CD4-positive, alpha-beta T cell treated with Interleukin-12 subunit alpha and Interleukin-12 subunit beta, for 1 hour (primary cell): Measurements from ENCODE around the gene ARHGAP24.
A peak's percentile ranks its signal among the peaks of the same experiment; 100 is the strongest.

ENCODE experiments used
- DNase-seq: peaks from one replicate; pipeline ENCODE4 v3.0.0-alpha.2; 2020

ARHGAP24 gene

DNA sequence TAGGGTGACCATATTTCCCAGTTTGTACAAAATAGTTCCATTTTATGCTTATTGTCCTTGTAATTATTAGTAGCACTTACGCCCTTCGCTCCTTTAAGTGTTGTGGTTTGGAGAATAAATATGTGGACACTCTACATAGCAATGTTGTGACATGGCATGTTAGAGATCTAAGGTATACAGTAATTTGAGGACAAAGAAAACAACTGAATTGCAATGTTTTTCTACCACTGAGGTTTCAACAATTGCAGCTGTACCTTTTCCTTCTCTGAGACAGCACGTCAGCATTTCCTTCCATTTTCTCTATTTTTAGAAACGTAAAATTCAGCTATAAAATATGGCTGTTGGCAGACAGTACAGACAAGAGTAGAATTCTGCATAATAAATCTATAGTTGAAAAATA is 561.8 kb downstream of the ARHGAP24 start:
- no peak for DNase-seq

DNA sequence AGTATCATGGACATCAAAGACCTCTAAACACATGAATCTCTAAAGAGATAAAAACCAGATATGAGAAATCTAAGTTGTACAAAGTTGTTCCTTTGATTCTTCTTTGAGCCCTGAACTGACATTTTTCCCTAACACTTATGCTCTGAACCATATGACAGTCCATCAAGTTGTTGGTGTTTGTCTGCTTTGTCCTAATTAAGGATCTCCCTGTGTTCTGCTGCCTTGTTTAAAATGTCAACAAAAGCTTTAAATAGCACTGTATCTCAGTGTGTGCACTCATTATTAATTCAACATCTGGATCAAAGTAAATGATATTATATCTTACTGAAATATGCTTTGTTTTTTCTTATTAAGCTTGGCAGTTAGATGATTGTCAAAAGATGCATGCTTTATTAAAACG is 563.1 kb downstream of the ARHGAP24 start:
- no peak for DNase-seq

DNA sequence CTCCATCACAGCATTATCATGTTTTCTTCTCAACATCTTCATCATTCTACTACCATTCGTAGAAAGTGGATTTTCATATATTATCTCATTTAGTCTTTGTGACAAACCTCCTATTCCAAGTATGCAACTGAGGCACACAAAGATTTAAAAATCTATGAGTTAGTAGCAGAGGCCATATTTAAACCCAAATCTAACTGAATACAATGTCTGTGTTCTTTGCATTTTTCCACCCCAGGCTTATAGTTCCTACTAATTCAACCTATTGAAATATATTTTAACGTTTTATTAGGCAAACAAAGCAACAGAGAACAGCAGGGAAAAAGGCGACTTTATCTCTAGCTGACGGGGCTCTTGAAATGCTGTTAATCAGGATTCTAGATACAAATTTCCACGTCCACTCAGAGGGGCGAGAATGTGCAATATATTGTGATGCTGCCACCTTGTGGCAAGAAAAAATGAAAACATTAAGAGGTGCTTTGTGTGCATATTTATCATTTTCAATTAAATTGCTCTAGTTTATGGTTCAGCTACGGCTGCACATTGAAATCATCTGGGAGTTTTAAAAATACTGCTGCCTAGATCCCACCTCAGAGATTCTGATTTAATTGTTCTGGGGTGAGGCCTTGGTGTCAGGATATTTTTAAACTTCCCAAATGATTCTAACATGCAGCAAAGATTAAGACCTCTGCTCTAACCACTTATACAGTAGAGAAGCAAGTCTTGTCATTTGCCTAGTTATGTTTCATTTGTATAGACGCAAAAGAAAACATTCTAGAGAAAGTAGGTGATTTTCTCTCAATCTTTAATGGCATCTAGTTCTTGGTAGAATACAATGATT is 569.0 kb downstream of the ARHGAP24 start:
- peak; percentile 19 for DNase-seq

DNA sequence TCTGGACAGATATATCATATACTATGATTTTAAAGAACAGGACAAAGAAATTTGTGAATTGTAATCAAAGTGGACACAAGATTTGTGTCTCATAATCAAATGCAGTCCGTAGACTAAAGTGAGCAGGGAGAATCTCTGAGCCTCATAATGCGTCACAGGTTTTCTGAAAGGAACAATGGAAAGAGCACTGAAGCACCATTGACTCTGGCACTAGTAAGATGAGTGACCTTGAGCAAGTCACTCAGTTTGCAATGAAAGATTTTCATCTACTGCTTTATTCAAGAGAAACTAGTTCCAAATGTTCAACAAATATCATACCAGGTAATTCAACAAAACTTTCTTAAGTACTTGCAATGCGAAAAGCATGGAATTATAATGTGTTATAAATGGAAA is 569.6 kb downstream of the ARHGAP24 start:
- DNase-seq: no peak

DNA sequence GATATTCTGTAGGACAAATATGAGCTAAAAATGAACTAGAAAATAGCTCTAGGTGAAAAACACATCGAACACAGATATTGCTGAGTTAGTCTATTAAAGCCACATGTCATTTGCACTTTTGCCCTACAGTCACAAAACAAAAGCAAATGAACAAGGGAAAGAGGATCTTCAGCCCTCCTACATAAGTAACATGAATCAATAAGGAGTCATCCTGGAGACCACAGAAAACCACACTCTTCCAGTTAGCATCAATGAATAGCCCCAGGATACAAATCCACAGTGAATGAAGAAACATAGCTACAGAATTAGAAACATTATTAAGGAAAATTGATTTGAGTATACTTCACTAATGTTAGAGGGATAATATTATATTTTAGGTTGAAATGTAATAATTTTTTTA is 573.5 kb downstream of the ARHGAP24 start:
- no peak for DNase-seq

DNA sequence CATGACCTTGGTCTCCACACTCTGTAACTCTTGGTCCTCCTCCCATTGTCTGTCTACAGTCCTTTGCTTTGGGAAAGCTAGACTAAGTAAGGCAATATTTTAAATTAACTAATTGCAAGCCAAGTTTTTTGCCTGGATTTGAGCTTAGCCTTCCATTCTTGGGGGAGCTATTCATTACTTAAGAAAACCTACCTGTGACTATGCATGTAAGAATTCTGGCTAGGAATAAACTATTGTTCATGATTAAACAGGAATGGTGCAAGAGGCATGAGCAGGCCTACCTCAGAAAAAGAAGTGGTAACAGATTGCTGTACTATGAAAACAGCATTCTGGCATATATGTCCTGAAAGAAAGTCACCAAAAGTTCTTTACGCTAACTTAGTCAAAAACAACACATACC is 575.5 kb downstream of the ARHGAP24 start:
- no peak for DNase-seq
